ENCODE data around the gene OLIG3.

DNA sequence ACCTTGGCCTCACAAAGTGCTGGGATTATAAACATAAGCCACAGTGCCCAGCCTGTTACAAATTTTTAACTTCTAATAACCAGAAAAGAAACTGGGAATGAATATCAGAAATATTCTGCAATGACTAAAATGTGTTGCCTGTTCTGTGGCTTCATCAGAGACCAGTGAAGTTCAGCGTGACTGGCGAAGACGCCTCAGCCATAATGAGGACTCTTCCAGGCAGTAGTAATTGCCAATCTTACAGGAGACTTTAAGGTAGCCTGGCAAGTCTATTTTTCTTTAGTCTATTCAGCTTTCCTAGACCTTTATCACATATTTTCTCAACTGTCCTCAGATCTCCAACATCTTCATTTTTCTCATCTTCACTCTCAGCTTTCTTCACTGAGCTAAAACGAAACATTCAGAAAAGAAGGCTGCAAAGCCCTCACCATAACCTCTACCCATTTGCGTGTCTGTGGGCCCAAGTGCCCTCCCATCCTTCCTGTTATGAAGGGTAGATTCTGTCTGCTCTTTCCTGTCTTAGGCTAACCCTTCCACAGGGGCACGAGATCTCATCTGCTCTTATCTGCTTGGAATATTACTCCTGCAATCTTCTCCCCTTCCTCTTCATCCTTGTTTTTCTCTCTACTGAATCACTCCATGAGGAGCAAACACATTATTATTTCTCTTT, 42.0 kb upstream of the OLIG3 start:
- TF ChIP-seq, protein P1, sequence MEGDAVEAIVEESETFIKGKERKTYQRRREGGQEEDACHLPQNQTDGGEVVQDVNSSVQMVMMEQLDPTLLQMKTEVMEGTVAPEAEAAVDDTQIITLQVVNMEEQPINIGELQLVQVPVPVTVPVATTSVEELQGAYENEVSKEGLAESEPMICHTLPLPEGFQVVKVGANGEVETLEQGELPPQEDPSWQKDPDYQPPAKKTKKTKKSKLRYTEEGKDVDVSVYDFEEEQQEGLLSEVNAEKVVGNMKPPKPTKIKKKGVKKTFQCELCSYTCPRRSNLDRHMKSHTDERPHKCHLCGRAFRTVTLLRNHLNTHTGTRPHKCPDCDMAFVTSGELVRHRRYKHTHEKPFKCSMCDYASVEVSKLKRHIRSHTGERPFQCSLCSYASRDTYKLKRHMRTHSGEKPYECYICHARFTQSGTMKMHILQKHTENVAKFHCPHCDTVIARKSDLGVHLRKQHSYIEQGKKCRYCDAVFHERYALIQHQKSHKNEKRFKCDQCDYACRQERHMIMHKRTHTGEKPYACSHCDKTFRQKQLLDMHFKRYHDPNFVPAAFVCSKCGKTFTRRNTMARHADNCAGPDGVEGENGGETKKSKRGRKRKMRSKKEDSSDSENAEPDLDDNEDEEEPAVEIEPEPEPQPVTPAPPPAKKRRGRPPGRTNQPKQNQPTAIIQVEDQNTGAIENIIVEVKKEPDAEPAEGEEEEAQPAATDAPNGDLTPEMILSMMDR (IDR thresholded peaks at IDR 0.05): no peak
- TF ChIP-seq POLR2A (IDR thresholded peaks at IDR 0.05): no peak
- no peak for TF ChIP-seq EP300 (IDR thresholded peaks at IDR 0.05)

Data from tibial nerve (tissue), 4 donors.